ENCODE results near the gene NUCKS1. TPM values are rescaled to one million over a fixed set of nuclear protein-coding genes. Genes with fewer than 3 reads are reported as not detected.
A peak's percentile ranks its signal among the peaks of the same experiment; 100 is the strongest.

The NUCKS1 gene
- total RNA-seq, 1 donor from 2014 or later: 700 TPM

DNA sequence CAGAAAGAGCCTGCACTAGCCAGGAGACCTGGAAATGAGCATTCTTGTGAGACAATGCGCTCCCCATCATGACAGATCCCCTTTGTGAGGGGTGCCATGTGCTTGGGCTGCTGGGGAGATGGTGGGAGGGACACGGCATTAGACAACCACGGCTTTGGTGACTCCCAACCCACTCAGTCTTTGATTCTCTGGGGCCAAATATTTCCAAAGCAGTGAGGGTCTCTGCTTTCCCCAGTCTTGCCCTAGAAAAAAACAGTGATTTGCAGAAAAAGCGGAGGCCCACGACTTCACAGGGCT lies 79.9 kb downstream of the NUCKS1 start:
- Mint-ChIP-seq H3K4me3 (peak overlapping the region; percentile 73), H3K27me3 (ENCODE audit: insufficient read depth, low read depth) (peaks cover 4% of the 10 kb centered on the region), H3K36me3 (no peaks in the 10 kb centered on the region), H3K4me1 (peaks cover 83% of the 10 kb centered on the region), H3K9me3 (no peaks in the 10 kb centered on the region), H3K27ac (peak overlapping the region; percentile 93)
- H4K20me1 ChIP-seq (ENCODE audit: low read depth): peaks cover 21% of the 10 kb centered on the region
- H3K4me3 ChIP-seq: peak overlapping the region; percentile 43
- H3K9ac ChIP-seq: no peak overlapping the region
- H3F3A ChIP-seq (ENCODE audit: low read depth): peaks cover 61% of the 10 kb centered on the region
- H3K79me2 ChIP-seq (ENCODE audit: low read depth): peaks cover 41% of the 10 kb centered on the region
- H3K4me1 ChIP-seq: peaks cover 71% of the 10 kb centered on the region
- H3K36me3 ChIP-seq: no peaks in the 10 kb centered on the region
- no peaks in the 10 kb centered on the region for H3K9me3 ChIP-seq (ENCODE audit: low read depth)
- peak overlapping the region; percentile 88 for H3K4me2 ChIP-seq
- H3K27me3 ChIP-seq: no peaks in the 10 kb centered on the region
- DNase-seq (ENCODE audit: low spot score): peak; percentile 40
- no peak for TF ChIP-seq EZH2 (IDR thresholded peaks at IDR 0.05)
- TF ChIP-seq EZH2phosphoT487 (IDR thresholded peaks at IDR 0.05): no peak
- TF ChIP-seq, protein P1, sequence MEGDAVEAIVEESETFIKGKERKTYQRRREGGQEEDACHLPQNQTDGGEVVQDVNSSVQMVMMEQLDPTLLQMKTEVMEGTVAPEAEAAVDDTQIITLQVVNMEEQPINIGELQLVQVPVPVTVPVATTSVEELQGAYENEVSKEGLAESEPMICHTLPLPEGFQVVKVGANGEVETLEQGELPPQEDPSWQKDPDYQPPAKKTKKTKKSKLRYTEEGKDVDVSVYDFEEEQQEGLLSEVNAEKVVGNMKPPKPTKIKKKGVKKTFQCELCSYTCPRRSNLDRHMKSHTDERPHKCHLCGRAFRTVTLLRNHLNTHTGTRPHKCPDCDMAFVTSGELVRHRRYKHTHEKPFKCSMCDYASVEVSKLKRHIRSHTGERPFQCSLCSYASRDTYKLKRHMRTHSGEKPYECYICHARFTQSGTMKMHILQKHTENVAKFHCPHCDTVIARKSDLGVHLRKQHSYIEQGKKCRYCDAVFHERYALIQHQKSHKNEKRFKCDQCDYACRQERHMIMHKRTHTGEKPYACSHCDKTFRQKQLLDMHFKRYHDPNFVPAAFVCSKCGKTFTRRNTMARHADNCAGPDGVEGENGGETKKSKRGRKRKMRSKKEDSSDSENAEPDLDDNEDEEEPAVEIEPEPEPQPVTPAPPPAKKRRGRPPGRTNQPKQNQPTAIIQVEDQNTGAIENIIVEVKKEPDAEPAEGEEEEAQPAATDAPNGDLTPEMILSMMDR (IDR thresholded peaks at IDR 0.05): no peak
- no peak overlapping the region for H2AFZ ChIP-seq (replicated peaks)
- peak overlapping the region; percentile 95 for H3K27ac ChIP-seq

DNA sequence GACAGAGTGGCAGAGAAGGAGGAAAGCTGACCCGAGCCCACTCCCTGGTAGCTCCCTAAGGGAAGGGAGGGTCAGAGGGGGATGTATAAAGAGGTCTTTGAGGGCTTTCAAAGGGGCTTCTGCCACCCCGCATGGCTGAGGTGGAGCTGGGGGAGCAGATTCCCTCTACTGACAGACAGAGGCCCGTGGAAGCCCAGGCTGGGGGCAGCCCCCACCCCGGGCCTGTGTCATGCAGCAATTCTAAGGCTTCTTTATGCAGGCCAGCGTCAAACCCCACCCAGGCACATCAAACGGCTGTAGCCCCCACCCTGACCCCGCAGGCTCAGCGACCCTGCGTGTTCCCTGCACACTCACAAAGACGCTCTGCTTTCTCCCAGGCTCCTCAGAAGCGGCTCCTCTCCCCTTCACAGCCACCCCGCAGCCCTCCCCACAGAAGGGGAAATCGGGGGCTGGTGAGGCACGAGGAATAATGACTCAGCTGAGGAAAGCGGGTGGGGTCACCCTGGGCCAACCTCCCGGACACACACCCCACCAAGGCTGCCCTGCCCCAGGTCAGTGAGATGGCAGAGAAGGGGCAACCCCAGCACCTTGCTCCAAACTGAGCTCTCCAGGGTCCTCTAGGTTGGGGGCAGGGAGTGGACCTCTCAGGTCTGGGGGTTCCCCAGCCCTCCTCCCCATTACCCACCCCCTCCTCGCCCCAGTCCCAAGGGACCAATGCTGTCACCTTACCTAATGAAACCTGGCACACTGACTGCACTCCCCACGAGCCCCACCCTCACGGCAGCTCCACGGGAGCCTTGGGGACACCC lies 80.4 kb downstream of the NUCKS1 start:
- DNase-seq (ENCODE audit: low spot score): peak; percentile 36
- peaks cover 41% of the 10 kb centered on the region for H3K79me2 ChIP-seq (ENCODE audit: low read depth)
- peak overlapping the region; percentile 93 for H3K27ac Mint-ChIP-seq
- H3K4me3 Mint-ChIP-seq: peak overlapping the region; percentile 73
- no peaks in the 10 kb centered on the region for H3K9me3 ChIP-seq (ENCODE audit: low read depth)
- peaks cover 72% of the 10 kb centered on the region for H3K4me1 ChIP-seq
- H3K4me3 ChIP-seq: peak overlapping the region; percentile 43
- peaks cover 4% of the 10 kb centered on the region for H3K27me3 Mint-ChIP-seq (ENCODE audit: insufficient read depth, low read depth)
- no peaks in the 10 kb centered on the region for H3K9me3 Mint-ChIP-seq
- H2AFZ ChIP-seq (replicated peaks): no peak overlapping the region
- no peaks in the 10 kb centered on the region for H3K27me3 ChIP-seq
- H3K4me2 ChIP-seq: peak overlapping the region; percentile 88
- no peaks in the 10 kb centered on the region for H3K36me3 Mint-ChIP-seq
- peak overlapping the region; percentile 95 for H3K27ac ChIP-seq
- peaks cover 85% of the 10 kb centered on the region for H3K4me1 Mint-ChIP-seq
- peaks cover 26% of the 10 kb centered on the region for H4K20me1 ChIP-seq (ENCODE audit: low read depth)
- no peaks in the 10 kb centered on the region for H3K36me3 ChIP-seq
- H3K9ac ChIP-seq: no peak overlapping the region
- TF ChIP-seq EZH2phosphoT487 (IDR thresholded peaks at IDR 0.05): no peak
- TF ChIP-seq, protein P1 (IDR thresholded peaks at IDR 0.05): no peak
- TF ChIP-seq EZH2 (IDR thresholded peaks at IDR 0.05): no peak
- H3F3A ChIP-seq (ENCODE audit: low read depth): peaks cover 67% of the 10 kb centered on the region

DNA sequence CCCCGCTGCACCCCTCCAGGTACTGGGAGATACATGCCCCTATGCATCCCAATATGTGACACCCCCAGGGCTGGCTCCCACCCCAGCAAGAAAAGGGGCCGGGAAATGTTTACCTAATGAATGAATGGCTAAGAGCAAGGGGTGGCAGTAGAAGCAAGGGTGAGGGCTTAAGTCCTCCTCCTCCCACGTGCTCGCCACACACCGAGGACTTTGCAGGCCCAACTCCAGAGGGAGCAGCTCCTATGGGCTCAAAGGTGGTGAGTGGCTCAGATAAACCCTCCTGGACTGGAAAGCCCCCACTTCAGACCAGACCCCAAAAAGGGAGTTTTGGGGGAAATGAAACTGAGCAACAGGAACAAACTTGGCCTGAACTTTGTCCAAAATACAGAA lies 81.0 kb downstream of the NUCKS1 start:
- no peaks in the 10 kb centered on the region for H3K9me3 ChIP-seq (ENCODE audit: low read depth)
- H3K27ac ChIP-seq: no peak overlapping the region
- H3K4me2 ChIP-seq: peak overlapping the region; percentile 88
- Mint-ChIP-seq H3K27me3 (ENCODE audit: insufficient read depth, low read depth) (peaks cover 4% of the 10 kb centered on the region), H3K36me3 (no peaks in the 10 kb centered on the region), H3K4me3 (peak overlapping the region; percentile 67), H3K4me1 (peaks cover 84% of the 10 kb centered on the region), H3K9me3 (no peaks in the 10 kb centered on the region), H3K27ac (peak overlapping the region; percentile 97)
- H3K27me3 ChIP-seq: no peaks in the 10 kb centered on the region
- peaks cover 41% of the 10 kb centered on the region for H3K79me2 ChIP-seq (ENCODE audit: low read depth)
- H3F3A ChIP-seq (ENCODE audit: low read depth): peaks cover 67% of the 10 kb centered on the region
- TF ChIP-seq, protein P1 (IDR thresholded peaks at IDR 0.05): no peak
- TF ChIP-seq EZH2 (IDR thresholded peaks at IDR 0.05): no peak
- TF ChIP-seq EZH2phosphoT487 (IDR thresholded peaks at IDR 0.05): no peak
- no peak overlapping the region for H3K4me3 ChIP-seq
- H3K36me3 ChIP-seq: no peaks in the 10 kb centered on the region
- no peak overlapping the region for H2AFZ ChIP-seq (replicated peaks)
- H3K9ac ChIP-seq: no peak overlapping the region
- H4K20me1 ChIP-seq (ENCODE audit: low read depth): peaks cover 27% of the 10 kb centered on the region
- DNase-seq (ENCODE audit: low spot score): peak; percentile 25
- H3K4me1 ChIP-seq: peaks cover 72% of the 10 kb centered on the region
